ENCODE results near the gene RNF4.

RNF4 gene

GRCh38 chr4:2501034-2501594 lies 32.2 kb downstream of the RNF4 start:
- no peaks in the 10 kb centered on the region for H3K27me3 ChIP-seq (replicated peaks; ENCODE audit: insufficient read depth, low read length)
- H3K79me2 ChIP-seq (ENCODE audit: low read length): peaks cover 88% of the 10 kb centered on the region
- peaks cover 13% of the 10 kb centered on the region; the same call in 1 of the 2 replicates for H4K20me1 ChIP-seq (ENCODE audit: insufficient read depth, low read length)
- H3K4me1 ChIP-seq (ENCODE audit: low read length): no peaks in the 10 kb centered on the region
- H3K36me3 ChIP-seq (replicated peaks; ENCODE audit: insufficient read depth, low read length): peaks cover 22% of the 10 kb centered on the region; the same call in 1 of the 2 replicates
- H2AFZ ChIP-seq (ENCODE audit: low read length): no peak overlapping the region
- H3K9ac ChIP-seq (ENCODE audit: low read length): no peak overlapping the region
- TF ChIP-seq EZH2 (optimal IDR thresholded peaks at IDR 0.05; ENCODE audit: low read depth, low read length) (no peak), CTCF (IDR thresholded peaks at IDR 0.05; ENCODE audit: low read length) (no peak), EZH2phosphoT487 (IDR thresholded peaks at IDR 0.05; ENCODE audit: low read length) (no peak)
- H3K9me3 ChIP-seq (replicated peaks; ENCODE audit: insufficient read depth, low read length): no peaks in the 10 kb centered on the region
- peaks cover 7% of the 10 kb centered on the region; the same call in 1 of the 2 replicates for H3F3A ChIP-seq (ENCODE audit: insufficient read depth, low read length)
- H3K4me2 ChIP-seq (ENCODE audit: low read depth, low read length): no peak overlapping the region
- H3K9me2 ChIP-seq (replicated peaks; ENCODE audit: insufficient read depth, low read length): no peaks in the 10 kb centered on the region
- H3K27ac ChIP-seq (ENCODE audit: low read length): no peak overlapping the region
- DNase-seq: no peak
- no peak overlapping the region for H3K4me3 ChIP-seq (ENCODE audit: low read length)

DNA sequence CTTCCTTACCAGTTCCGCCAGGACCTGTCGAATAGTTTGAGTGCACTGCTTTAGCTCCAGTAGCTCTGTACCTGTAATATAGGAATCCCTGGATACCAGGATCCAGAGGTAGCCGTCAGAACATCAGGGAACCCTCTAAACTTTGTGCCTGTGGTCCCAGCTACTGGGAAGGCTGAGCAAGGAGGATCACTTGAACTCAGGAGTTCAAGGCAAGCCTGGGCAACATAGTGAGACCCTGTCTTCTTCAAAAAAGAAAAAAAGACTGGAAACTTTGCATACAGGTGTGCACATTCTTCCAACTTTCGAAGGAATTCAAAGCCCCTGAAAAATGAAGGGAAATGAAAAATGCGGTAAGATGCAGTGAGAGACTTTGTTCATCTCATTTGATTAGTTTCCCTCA lies 34.9 kb downstream of the RNF4 start:
- H2AFZ ChIP-seq (ENCODE audit: low read length): no peak overlapping the region
- peaks cover 22% of the 10 kb centered on the region for H3K36me3 ChIP-seq (replicated peaks; ENCODE audit: insufficient read depth, low read length)
- H3K4me2 ChIP-seq (ENCODE audit: low read depth, low read length): no peak overlapping the region
- no peak overlapping the region for H3K9ac ChIP-seq (ENCODE audit: low read length)
- H3K27me3 ChIP-seq (replicated peaks; ENCODE audit: insufficient read depth, low read length): no peaks in the 10 kb centered on the region
- no peaks in the 10 kb centered on the region for H3K4me1 ChIP-seq (ENCODE audit: low read length)
- DNase-seq: no peak
- peaks cover 13% of the 10 kb centered on the region; the same call in 1 of the 2 replicates for H4K20me1 ChIP-seq (ENCODE audit: insufficient read depth, low read length)
- peaks cover 86% of the 10 kb centered on the region for H3K79me2 ChIP-seq (ENCODE audit: low read length)
- TF ChIP-seq EZH2 (optimal IDR thresholded peaks at IDR 0.05; ENCODE audit: low read depth, low read length) (no peak), CTCF (IDR thresholded peaks at IDR 0.05; ENCODE audit: low read length) (no peak), EZH2phosphoT487 (IDR thresholded peaks at IDR 0.05; ENCODE audit: low read length) (no peak)
- no peak overlapping the region for H3K4me3 ChIP-seq (ENCODE audit: low read length)
- H3K9me2 ChIP-seq (replicated peaks; ENCODE audit: insufficient read depth, low read length): no peaks in the 10 kb centered on the region
- no peak overlapping the region for H3K27ac ChIP-seq (ENCODE audit: low read length)
- H3F3A ChIP-seq (ENCODE audit: insufficient read depth, low read length): peaks cover 3% of the 10 kb centered on the region; the same call in 1 of the 2 replicates
- H3K9me3 ChIP-seq (replicated peaks; ENCODE audit: insufficient read depth, low read length): no peaks in the 10 kb centered on the region

- Histone ChIP-seq H3K27me3 (replicated peaks; ENCODE audit: insufficient read depth, low read length) (no peaks in the 10 kb centered on the region), H3K9ac (ENCODE audit: low read length) (no peak overlapping the region), H3K27ac (ENCODE audit: low read length) (no peak overlapping the region), H3K9me2 (replicated peaks; ENCODE audit: insufficient read depth, low read length) (no peaks in the 10 kb centered on the region), H3K4me1 (ENCODE audit: low read length) (no peaks in the 10 kb centered on the region), H3K9me3 (replicated peaks; ENCODE audit: insufficient read depth, low read length) (no peaks in the 10 kb centered on the region), H3K4me2 (ENCODE audit: low read depth, low read length) (no peak overlapping the region), H3K4me3 (ENCODE audit: low read length) (no peak overlapping the region), H3K79me2 (ENCODE audit: low read length) (peaks cover 72% of the 10 kb centered on the region), H3F3A (ENCODE audit: insufficient read depth, low read length) (peaks cover 3% of the 10 kb centered on the region; the same call in 1 of the 2 replicates), H2AFZ (ENCODE audit: low read length) (no peak overlapping the region), H4K20me1 (ENCODE audit: insufficient read depth, low read length) (peaks cover 26% of the 10 kb centered on the region; the same call in 1 of the 2 replicates), H3K36me3 (replicated peaks; ENCODE audit: insufficient read depth, low read length) (peaks cover 8% of the 10 kb centered on the region; the same call in 1 of the 2 replicates)
- DNase-seq: no peak
- TF ChIP-seq EZH2 (optimal IDR thresholded peaks at IDR 0.05; ENCODE audit: low read depth, low read length) (no peak), CTCF (IDR thresholded peaks at IDR 0.05; ENCODE audit: low read length) (no peak), EZH2phosphoT487 (IDR thresholded peaks at IDR 0.05; ENCODE audit: low read length) (no peak)
Measured at GRCh38 chr4:2507259-2507658, 38.4 kb downstream of the RNF4 start.
